AG08396 (cell line): ENCODE data around the gene THAP4.

Source experiments
- DNase-seq: peaks from one replicate; pipeline ENCODE4 v3.0.0; 2012; ENCODE audit warnings: low spot score, mixed read lengths

Gene THAP4

DNA sequence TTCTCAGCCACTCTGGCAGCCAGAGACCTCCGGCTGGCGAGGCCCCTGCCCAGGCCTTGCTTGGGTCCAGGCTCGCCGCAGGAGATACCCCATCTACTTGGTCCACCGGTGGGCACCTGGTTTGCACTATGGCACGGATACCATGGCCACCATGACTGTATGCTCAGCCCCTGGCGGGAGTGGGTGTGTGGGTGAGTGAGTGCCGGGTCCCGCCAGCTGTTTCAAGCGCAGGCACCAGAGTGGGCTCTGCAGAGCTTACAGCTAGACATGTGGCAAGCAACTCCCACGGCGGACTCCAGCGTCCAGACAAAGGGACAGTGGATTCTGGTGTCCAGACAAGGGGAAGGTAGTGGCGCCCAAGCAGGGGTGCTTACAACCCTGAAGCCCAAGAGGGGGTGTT lies 2.0 kb upstream of the THAP4 start:
- DNase-seq, result no peak

DNA sequence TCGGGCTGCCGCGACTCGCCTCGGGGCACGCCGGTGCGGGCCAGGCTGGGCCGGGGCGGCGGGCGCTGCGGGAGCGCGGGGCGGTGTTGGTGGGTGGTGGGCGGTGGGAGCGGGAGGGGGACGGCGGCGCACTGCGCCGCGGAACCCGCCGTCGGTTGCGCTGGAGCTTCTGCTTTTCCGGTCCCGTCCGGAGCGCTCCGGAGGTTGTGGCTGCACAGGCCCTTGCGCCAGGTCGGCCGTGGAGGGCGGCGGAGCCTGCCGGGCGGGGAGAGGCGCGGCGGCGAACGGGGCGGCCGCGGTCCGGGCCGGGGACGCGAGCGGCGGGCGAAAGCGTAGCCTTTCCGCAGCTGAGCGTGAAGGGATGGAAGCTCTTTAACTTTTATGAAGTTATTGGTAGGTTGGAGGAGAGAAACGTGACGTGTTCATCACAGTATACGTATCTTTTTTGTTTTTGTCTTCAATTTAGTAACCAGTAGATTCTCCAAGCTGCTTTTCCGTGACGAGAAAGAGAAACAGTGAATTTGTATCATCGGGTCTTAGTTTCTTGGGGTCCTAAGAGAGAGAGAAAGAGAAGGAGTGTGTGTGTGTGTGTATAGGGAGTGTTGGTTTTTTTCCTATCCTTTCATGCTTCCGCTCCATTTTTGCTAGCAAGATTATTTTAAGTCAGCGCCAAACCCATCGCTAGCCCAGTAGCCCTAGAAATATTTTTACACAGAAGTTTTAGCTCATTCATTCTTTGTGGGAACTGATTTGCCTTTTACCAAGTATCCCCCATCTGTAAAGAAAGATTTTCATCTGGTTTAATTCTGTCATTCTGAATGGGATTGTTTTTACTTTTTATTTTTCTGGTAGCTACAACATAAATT lies 1.1 kb upstream of the THAP4 start:
- DNase-seq, result peak; percentile 74

DNA sequence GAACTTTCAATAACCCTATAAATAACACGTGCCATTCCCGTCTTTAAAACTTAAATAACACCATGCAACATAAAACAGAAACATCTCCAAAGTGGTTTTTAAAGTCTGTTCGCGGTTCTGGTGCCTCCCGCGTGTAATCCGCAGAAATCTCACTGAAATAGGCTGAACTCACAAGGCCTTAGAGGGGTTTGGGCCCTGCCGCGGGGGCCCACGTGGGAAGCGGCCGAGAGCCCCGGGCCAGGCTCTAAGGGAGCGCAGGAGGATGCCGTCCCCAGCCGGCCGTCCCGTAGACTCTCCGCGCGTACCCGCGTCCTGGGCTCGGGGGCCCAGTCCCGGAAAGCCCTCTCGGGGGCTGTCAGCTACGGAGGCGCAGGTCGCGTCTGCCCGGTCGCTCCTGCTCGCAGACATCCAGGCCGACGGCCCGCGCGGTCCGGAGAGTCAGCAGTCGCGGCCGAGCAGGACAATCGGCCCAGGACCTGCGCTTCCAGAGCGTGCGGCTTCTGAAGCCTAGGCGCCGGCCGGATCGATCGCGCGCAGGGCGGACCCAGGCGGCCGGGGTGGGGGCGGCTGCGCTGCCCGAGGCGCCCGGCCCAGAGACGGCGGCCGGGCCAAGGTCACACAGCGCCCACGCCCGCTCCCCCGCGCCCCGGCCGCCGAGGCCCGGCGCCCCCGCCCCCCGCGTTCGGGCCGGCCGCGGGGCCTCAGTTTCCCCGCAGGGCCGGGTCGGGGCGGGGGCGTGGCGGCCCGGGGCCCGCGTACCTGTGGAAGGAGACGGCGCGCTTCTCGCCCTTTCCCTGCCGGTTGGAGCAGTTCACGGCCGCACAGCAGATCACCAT lies 558 bp downstream of the THAP4 start:
- peak; percentile 67 for DNase-seq

DNA sequence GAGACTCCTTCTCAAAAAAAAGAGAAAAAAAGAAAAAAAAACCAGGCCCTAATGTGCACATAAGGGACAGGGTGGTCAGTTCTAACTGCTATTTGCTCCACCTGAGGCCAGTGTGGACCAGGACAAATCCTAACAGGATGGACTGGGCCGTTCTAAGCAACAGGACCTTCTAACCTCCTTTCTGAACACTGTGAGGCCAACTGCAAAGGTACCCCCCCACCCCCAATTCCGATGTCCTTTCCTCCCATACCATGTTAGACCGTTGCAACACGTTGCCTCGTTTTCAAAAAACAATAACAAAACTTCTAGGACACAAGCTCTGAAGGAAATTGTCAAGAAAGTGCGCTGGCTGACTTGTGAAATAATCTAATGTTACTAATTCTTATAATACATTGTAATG lies 1.2 kb downstream of the THAP4 start:
- DNase-seq, result no peak

DNA sequence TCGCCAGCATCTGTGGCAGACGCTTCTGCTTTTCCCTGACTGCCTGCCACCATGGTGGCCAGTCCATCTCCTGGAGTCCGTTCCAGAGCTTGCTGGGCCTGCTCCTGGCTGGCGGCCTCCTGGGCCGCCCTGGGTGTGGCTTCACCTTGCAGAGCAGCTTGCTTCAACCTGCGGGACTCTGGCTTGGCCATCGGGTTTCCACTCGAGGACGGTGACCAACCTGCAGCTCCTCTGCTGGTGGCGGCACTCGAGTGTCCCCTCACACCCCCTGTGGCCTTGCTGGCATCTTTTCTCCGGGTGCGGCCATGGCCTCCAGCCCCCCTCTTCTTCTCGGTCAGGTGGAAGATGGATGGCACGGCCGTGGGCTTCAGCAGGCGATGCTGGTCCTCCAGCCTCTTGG lies 3.4 kb downstream of the THAP4 start:
- DNase-seq, result no peak

DNA sequence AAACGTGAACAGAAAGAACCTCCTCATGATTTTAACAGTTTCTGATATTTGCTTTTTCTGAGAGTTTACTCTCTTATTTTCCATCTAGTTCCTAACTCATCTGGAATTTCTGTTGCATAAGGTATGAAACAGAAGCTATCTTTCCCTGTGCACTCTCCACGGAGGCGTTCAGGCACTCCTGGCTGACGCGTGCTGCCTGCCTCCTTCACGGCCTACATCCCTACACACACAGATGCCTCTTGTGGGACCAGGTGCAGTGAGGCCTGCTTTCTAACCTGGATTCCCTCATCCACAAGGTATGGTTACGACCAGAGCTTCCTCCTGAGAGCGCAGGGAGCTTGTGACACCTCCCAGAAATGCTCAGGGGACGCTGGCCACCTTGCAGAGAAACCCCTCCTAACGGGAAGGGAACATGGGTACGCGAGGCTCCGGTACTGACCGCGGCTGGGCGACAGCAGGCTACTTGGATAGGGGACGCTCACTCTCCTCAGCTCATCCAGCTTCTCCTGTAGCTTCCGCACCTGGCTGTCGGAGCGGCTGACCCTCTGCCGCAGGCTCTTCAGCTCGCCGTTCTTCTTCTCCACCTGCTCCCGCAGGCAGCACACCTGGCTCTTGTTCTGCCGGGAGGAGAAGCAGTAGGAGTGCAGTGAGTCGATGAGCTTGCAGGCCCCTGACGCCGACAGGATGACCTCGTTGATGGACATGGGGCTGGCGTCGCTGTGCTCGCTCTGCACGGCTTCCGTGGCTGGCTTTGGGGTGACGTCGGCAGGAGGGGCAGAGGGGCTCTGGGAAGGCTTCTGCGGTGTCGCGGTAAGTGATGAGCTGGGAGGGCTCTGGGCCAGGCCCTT lies 4.3 kb downstream of the THAP4 start:
- DNase-seq, result no peak

DNA sequence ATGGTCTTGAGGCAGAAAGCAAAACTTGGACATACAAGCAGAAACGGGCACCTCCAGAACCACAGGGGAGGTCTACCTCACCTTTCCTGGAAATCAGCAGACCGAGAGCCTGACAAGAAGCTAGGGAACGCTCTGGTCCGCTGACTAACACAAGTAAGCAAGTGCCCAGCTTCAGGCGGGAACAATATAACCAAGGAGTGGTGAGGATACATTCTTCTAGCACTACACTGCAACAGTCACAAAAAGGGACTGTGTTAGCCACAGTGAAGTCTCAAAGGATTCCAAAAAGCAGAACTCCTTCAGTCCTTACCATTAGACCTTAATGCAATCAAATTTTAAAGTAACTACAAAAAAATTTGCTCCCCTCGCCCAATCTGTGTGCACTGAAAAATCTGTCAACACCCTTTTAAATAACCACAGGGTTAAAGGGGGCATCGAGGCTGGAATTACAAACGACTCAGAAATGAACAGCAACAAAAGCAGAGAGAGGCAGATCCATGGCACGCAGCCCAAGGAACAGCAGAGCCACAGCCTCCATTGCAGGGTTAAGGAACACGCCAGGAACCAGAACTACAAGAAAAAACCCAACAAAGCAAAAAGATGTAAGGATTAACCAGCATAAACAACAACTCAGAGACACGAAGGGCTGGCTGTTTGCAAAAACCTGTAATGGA lies 7.1 kb downstream of the THAP4 start:
- peak; percentile 80 for DNase-seq

DNA sequence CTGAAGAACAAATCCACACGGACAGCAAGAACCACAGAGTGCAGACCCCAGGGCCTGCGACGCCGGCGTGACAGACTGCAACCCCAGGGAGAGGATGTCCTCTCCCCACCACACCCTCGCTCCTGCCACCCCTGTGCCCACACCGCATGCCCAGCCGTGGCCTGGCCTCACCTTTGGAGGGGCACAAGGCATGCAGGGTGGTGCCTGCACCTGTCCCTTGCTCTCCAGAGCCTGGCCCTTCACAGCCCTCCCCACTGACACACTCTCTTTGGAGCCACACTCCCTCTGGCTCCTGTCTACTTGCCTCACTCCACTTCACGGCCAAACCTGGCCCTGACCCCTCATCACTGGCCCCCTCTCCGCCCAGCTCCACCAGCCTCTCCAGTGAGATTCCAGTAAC lies 9.3 kb downstream of the THAP4 start:
- DNase-seq, result no peak

DNA sequence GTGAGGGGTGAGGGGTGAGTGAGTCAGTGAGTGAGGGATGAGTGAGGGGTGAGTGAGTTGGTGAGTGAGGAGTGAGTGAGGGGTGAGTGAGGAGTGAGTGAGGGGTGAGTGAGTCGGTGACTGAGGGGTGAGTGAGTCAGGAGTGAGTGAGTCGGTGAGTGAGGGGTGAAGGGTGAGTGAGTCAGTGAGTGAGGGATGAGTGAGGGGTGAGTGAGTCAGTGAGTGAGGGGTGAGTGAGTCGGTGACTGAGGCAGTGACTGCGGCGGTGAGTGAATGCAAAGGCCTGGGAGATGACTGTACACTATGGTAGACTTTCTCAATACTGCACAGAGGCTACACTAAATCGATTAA lies 16.6 kb downstream of the THAP4 start:
- no peak for DNase-seq

DNA sequence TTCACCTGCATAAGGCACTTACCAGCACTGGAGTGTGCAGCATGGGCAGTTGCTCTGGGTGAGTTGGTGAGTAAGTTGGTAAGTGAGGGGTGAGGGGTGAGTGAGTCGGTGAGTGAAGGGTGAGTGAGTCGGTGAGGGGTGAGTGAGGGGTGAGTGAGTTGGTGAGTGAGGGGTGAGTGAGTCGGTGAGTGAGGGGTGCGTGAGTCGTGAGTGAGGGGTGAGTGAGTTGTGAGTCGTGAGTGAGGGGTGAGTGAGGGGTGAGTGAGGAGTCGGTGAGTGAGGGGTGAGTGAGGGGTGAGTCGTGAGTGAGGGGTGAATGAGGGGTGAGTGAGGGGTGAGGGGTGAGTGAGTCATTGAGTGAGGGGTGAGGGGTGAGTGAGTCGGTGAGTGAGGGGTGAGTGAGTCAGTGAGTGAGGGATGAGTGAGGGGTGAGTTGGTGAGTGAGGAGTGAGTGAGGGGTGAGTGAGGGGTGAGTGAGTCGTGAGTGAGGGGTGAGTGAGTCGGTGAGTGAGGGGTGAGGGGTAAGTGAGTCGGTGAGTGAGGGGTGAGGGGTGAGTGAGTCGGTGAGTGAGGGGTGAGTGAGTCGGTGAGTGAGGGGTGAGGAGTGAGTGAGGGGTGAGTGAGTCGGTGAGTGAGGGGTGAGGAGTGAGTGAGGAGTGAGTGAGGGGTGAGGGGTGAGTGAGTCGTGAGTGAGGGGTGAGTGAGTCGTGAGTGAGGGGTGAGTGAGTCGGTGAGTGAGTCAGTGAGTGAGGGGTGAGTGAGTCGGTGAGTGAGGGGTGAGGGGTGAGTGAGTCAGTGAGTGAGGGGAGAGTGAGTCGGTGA lies 17.1 kb downstream of the THAP4 start:
- DNase-seq, result no peak

DNA sequence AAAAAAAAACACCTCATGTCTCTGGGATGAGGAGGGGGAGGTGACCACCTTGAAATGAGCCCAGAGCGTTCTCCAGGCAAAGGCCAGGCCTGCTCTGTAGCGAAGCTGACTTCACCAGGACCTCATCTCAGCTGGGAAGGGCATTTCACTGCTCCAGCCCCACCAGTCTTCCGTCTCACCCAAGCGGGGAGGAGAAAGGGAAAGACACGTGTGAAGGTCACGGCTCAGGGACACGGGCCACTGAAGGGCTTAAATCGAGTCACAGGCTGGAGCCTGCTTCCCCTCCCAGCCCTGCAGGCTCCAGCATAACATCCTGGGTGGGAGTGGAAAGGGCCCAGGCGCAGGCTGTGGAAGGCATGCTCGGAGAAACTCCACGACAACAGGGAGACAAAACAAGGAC lies 18.1 kb downstream of the THAP4 start:
- DNase-seq, result no peak

DNA sequence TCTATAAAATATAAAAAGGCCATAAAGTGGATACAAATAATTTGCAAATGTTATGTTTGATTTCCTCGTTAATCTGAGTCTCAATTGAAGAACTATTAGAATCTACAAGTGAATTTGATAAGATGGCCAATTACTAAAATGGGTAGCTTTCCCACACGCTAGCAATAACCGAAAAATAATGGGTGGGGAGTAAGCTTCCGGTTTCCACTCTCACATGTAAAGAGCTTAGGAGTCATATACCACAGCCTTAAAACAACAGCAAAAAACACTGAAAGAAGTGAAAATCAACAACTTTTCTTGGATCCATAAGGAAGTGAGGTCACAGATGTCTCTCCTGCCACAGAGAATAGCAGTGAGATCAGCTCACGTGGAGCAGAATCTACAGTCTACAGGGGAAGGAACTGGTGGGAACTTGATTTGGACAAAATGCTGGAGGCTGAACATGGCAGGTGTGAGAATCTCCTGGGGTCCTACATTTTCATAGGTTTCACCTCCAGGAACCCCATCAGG lies 18.6 kb downstream of the THAP4 start:
- no peak for DNase-seq

DNA sequence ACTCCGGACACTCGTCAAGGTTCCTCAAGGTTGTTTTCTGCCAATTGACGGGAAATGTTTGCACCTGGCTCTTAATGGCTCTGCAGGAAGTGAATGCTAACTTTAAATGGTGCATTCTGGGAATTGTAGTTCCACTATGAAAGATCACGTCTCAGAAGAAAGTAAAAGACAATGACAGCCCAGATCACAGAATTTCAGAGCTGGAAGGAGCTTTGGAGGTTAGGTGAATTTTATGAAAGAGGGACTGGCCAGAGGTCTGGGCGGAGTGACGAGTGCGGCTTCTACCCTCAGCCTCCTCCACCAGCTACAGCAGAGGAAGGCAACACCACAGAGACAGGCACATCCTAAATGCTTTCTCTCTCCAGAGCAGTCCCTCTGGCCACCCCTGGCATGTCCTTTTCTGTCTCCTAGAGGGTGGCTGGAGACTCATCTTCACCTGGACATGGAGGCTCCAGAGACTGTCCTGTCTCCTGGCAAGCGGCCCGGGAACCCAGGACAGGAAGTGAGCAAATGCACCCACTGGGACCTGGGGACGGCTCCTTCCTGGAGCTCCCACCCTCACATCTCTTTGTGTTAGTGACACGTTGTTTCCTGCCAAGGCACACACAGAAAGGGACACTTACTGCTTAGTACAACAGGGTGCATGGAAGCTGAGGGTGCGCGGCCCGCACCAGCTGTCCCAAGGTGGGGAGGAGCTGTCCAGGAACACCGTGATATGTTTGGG lies 19.4 kb downstream of the THAP4 start:
- DNase-seq, result no peak

DNA sequence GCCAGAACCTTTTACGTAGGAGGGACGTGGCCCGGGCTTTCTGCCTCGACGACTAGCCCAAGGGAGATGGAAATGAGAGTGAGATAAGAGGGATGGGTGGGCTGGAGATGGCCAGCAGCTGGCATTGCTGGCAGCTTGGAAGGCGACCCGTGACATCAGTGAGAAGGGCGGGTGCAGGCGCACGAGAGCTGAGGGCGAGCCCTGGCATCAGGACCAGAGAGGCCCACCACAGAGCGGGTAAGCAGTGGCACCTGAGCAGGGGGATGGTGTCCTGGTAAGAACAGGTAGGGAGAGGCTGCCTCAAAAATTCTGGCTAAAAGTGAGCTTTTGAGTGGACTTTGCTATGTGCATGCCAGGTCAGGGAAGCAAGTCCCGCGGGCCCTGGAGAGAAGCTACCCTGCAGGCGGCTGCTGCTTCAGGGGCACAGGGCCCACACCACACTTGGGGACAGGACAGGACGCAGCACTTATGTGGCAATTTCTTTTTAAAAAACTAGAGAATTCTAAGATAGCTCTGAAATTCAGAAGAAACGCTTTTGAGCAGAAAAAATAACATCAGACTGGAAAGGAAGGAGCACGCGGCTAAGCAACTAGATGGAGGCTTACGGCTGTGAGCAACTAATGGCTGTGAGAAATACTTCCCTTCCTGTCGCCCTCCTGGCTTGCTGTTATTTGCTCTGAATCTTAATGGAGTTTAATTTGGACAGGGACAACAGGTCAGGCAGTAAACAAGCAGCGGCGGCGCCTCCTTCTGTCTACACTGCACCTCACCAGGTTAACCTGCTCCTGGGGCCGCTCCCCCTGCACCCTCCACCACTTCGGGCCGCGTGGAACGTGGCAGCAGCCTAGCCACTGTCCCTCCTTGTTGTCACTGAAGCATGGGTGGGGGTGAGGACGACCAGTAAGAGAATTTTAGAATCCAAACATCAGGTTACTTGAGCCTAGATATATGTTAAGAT lies 20.5 kb downstream of the THAP4 start:
- no peak for DNase-seq

DNA sequence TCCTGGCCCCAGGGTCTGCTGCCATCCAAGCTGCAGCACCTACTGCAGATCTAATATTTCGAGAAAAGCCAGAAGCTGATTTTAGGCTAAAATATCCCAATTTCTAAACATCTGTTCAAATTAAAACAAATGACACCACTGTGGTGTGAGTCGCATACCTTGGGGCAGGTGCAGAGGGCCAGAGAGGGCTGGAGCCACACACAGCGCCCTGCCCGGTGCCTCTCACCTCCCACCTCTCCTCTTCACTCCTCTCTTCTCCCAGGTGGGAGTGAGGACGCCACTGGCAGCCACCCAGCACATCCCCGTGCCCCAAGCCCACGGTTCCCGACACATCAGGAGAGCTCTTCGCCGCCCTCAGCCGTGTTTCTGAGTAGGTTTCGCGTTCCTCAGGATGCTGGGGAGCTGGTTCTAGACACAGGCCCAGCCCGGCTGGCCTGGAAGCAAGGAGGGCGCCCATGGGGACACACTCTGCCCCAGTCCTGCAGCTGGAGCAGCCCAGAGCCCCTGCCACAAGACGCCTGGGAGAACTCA lies 21.4 kb downstream of the THAP4 start:
- DNase-seq, result no peak

DNA sequence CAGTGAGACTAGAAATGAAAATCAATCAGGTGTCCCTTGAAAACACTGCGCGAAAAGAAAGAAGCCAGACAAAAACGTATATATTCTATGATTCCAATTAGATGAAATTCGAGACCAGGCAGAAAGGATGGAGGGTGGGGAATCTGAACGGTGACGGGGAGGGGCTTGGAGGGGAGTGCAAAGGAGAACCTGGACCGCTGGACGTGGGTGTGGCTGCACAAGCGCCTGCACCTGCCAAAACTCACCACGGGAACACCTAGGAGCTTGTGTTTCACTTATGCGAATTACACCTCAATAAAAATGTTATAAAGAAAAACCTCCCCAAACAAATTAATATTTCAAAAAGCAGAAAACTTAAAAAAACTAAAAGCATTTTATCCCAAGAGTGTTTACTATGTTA lies 21.9 kb downstream of the THAP4 start:
- DNase-seq, result no peak

DNA sequence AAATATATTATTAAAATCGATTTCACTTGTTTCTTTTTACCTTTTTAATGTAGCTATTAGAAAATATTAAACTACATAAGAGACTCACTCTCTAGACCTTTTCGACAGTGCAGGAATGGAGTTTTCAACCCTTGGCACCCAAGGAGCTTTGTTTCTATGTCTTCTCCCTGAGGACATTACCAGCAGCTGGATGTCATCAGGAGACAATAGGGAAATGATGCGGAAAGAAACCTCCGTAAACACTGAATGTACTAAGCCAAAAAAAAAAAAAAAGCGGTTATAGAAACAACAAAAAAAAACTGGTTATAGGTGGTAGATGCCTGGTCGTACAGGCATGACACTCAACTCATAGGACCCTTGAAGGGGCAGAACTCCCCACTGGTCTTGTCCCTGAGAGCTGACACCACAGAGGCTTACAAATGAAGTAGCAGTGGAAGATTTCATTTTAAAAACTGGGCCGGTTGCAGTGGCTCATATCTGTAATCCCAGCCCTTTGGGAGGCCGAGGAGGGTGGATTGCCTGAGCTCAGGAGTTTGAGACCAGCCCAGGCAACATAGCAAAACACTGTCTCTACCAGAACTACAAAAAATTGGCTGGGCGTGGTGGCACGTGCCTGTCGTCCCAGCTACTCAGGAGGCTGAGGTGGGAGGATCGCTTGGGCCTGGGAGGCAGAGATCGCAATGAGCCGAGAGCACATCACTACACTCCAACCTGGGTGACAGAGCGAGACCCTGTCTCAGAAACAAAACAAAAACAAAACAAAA lies 23.8 kb downstream of the THAP4 start:
- DNase-seq, result no peak
